ENCODE data around the gene FOSL2. TPM values are rescaled to one million over a fixed set of nuclear protein-coding genes. Genes with fewer than 3 reads are reported as not detected.

The FOSL2 gene
- total and polyA plus RNA-seq, 4 donors, result 4.5 to 14.2 (median 10.7) TPM

DNA sequence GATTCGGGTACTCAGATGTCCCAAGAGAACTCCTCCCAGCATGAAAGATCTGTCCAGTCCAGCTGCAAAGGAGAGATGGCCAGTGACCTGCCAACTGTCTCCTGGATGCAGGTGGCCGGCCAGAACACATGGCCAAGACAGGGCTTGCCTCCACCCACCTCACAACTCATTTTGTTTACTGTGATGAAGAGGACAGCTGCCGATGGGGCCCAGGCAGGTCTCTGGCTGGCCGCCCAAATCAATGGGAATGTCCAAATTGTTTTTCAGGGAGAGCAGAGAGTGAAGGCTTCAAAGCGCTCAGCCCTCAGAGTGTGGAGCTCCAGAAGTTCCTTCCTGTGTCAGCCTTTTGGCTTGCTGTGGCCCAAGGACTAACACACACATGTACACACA lies 41.9 kb downstream of the FOSL2 start:
- peaks cover 2% of the 10 kb centered on the region for H3K4me1 ChIP-seq (ENCODE audit: control insufficient read depth, insufficient read depth, low read length)
- 69% methylated on average over 5 of the region's 5 CpGs for WGBS (ENCODE audit: insufficient coverage)
- H3K27me3 ChIP-seq (ENCODE audit: control insufficient read depth, insufficient read depth, low read length), result no peaks in the 10 kb centered on the region
- no peaks in the 10 kb centered on the region for H3K9me3 ChIP-seq (ENCODE audit: control insufficient read depth, insufficient read depth, low read length)
- DNase-seq (ENCODE audit: low read depth in 4 of 6, low spot score in 6 of 6), result no peak
- H3K27ac ChIP-seq (ENCODE audit: low read depth, low read length), result no peak overlapping the region
- no peaks in the 10 kb centered on the region for H3K36me3 ChIP-seq (ENCODE audit: control insufficient read depth, insufficient read depth, low read length)
- no peak overlapping the region for H3K4me3 ChIP-seq (ENCODE audit: low read depth, low read length)

DNA sequence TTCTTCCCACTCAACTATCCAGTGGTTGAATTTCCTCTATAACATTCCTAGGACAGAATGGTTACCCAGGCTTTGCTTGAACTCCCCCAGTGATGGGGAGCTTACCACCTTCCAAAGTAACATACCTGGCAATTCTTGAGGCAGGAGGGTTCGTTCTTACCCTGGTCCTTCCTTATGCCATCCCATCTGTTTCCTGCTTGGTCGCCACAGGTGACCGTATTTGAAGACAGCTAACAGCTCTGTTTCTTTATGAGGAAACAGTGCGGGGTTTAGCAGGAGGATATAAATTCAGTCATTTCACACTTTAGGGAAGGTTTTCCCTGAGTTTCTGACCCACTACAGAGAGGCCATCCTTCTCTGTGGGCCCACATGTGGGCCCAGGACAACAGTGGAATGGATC lies 42.6 kb downstream of the FOSL2 start:
- Histone ChIP-seq H3K4me3 (ENCODE audit: low read depth, low read length) (no peak overlapping the region), H3K4me1 (ENCODE audit: control insufficient read depth, insufficient read depth, low read length) (peaks cover 2% of the 10 kb centered on the region), H3K27me3 (ENCODE audit: control insufficient read depth, insufficient read depth, low read length) (no peaks in the 10 kb centered on the region), H3K36me3 (ENCODE audit: control insufficient read depth, insufficient read depth, low read length) (no peaks in the 10 kb centered on the region), H3K27ac (ENCODE audit: low read depth, low read length) (no peak overlapping the region), H3K9me3 (ENCODE audit: control insufficient read depth, insufficient read depth, low read length) (no peaks in the 10 kb centered on the region)
- WGBS (ENCODE audit: insufficient coverage), result 100% methylated on average over 1 of the region's 4 CpGs
- DNase-seq (ENCODE audit: low read depth in 4 of 6, low spot score in 6 of 6), result no peak

DNA sequence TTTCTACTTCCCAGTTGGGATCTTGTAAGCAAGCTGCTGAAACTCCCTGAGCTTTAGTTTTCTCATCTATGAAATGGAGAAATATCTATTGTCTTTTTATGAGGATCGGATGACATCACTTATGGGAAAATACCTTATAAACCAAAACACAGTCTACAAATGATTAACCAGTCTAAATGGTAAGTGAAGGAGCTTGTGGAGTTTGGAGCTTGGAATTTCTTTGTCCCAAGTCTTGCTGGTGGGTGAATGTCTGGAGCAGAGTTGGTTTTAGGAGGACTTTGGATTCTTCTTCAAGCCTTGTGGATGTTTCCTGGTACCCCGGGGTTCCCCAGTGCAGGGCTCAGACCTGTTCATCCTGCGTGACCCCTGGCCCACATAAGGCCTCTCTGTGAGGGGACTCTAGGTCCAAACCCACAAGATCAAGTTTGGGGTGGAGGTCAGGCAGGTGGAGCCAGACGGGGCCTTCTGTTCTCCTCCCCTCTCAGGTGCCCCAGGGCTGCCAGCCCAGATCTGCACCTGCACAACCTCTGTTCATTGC lies 43.2 kb downstream of the FOSL2 start:
- H3K36me3 ChIP-seq (ENCODE audit: control insufficient read depth, insufficient read depth, low read length), result no peaks in the 10 kb centered on the region
- DNase-seq (ENCODE audit: low read depth in 4 of 6, low spot score in 6 of 6), result no peak
- H3K4me1 ChIP-seq (ENCODE audit: control insufficient read depth, insufficient read depth, low read length), result peaks cover 2% of the 10 kb centered on the region
- H3K27ac ChIP-seq (ENCODE audit: low read depth, low read length), result no peak overlapping the region
- WGBS (ENCODE audit: insufficient coverage), result 96% methylated on average over 3 of the region's 4 CpGs
- H3K27me3 ChIP-seq (ENCODE audit: control insufficient read depth, insufficient read depth, low read length), result no peaks in the 10 kb centered on the region
- H3K4me3 ChIP-seq (ENCODE audit: low read depth, low read length), result no peak overlapping the region
- no peaks in the 10 kb centered on the region for H3K9me3 ChIP-seq (ENCODE audit: control insufficient read depth, insufficient read depth, low read length)

DNA sequence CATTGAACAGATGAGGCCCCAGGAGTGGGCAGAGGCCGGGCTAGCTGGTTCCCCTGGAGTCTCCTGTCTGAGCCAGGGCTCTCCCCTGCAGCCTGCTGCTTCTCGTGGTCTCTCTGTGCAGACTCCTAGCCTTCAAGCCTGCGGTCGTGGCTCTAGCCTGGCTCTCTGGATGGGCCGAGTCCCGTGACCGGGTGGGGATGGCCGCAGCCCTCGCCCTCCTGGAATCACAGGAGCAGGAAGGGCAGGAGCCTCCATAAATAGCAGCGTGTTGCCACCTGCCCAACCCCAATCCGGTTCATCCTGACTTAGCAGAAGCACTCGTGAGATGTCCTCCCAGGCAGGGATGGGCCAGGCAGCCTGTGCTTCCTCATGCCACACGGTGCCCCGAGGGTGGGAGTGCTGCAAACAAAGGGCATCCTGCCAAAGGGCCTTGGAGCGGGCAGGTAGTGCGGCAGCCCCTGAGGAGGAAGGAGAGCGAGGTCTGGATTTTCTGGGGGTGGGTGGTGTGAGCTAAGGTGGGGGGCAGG lies 43.9 kb downstream of the FOSL2 start:
- no peak for DNase-seq (ENCODE audit: low read depth in 4 of 6, low spot score in 6 of 6)

DNA sequence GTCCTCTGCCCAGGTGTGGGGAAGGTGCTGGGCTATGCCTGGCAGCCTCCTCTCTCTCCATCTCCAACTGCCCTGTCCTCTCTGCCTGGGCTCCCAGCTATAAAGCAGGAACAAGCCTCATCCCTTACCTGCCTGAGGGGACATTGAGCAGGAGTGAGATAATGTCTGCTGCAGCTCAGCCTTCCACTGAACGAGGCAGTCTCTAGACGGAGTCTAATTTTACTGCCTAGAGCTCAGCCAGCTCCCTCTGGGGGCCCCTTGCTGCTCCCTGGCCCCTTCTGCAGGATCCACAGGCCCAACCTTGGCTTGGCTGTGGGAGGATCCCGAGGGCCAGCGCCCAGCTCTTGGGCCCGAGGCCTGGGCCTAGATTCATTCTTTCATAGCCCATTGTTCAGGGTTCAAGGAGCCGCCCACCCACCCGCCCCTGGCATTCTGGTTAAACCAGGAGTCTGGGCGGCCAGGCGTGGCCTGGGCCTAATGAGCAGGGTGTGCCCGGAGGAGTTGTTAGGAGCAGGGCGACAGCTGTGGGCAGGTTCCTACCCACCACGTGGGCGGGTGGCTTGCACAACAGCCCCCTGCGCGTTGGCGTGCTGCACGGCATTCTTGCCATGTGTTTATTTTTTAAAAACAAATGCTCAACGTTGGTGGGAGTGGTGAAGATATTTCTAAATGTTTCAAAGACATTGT lies 44.6 kb downstream of the FOSL2 start:
- peaks cover 2% of the 10 kb centered on the region for H3K4me1 ChIP-seq (ENCODE audit: control insufficient read depth, insufficient read depth, low read length)
- H3K27me3 ChIP-seq (ENCODE audit: control insufficient read depth, insufficient read depth, low read length), result no peaks in the 10 kb centered on the region
- no peak overlapping the region for H3K27ac ChIP-seq (ENCODE audit: low read depth, low read length)
- DNase-seq (ENCODE audit: low read depth in 4 of 6, low spot score in 6 of 6), result no peak
- no peaks in the 10 kb centered on the region for H3K9me3 ChIP-seq (ENCODE audit: control insufficient read depth, insufficient read depth, low read length)
- H3K4me3 ChIP-seq (ENCODE audit: low read depth, low read length), result no peak overlapping the region
- WGBS (ENCODE audit: insufficient coverage), result 74% methylated on average over 16 of the region's 18 CpGs
- H3K36me3 ChIP-seq (ENCODE audit: control insufficient read depth, insufficient read depth, low read length), result no peaks in the 10 kb centered on the region

More for the DNA sequence above, 43.9 kb downstream of the FOSL2 start:
- H3K4me1 ChIP-seq (ENCODE audit: control insufficient read depth, insufficient read depth, low read length), result peaks cover 2% of the 10 kb centered on the region
- 88% methylated on average over 17 of the region's 17 CpGs for WGBS (ENCODE audit: insufficient coverage)
- H3K9me3 ChIP-seq (ENCODE audit: control insufficient read depth, insufficient read depth, low read length), result no peaks in the 10 kb centered on the region
- H3K27ac ChIP-seq (ENCODE audit: low read depth, low read length), result no peak overlapping the region
- H3K36me3 ChIP-seq (ENCODE audit: control insufficient read depth, insufficient read depth, low read length), result no peaks in the 10 kb centered on the region
- no peak overlapping the region for H3K4me3 ChIP-seq (ENCODE audit: low read depth, low read length)
- H3K27me3 ChIP-seq (ENCODE audit: control insufficient read depth, insufficient read depth, low read length), result no peaks in the 10 kb centered on the region

DNA sequence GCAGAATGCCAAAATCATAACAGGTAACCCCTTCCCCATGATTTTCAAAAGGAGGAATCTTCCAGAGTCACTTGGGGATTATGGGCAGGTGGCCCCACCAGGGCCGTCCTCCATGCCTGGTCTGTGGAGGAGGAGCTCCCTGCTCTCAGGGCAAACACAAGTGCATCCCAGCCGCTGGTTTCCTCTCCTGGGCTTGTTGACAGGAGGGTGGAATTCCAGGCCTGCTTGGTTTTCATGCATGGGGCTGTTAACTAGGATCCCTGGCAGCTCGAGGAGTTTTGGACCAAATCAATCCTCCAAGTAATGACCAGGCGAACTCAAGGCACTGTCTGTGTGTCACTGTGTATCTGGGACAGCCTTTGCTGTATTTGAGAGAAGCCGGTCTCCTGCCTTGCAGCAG lies 45.3 kb downstream of the FOSL2 start:
- WGBS (ENCODE audit: insufficient coverage), result 86% methylated on average over 3 of the region's 5 CpGs
- Histone ChIP-seq H3K36me3 (ENCODE audit: control insufficient read depth, insufficient read depth, low read length) (no peaks in the 10 kb centered on the region), H3K4me3 (ENCODE audit: low read depth, low read length) (no peak overlapping the region), H3K9me3 (ENCODE audit: control insufficient read depth, insufficient read depth, low read length) (no peaks in the 10 kb centered on the region), H3K4me1 (ENCODE audit: control insufficient read depth, insufficient read depth, low read length) (peaks cover 2% of the 10 kb centered on the region), H3K27me3 (ENCODE audit: control insufficient read depth, insufficient read depth, low read length) (no peaks in the 10 kb centered on the region), H3K27ac (ENCODE audit: low read depth, low read length) (no peak overlapping the region)
- no peak for DNase-seq (ENCODE audit: low read depth in 4 of 6, low spot score in 6 of 6)

DNA sequence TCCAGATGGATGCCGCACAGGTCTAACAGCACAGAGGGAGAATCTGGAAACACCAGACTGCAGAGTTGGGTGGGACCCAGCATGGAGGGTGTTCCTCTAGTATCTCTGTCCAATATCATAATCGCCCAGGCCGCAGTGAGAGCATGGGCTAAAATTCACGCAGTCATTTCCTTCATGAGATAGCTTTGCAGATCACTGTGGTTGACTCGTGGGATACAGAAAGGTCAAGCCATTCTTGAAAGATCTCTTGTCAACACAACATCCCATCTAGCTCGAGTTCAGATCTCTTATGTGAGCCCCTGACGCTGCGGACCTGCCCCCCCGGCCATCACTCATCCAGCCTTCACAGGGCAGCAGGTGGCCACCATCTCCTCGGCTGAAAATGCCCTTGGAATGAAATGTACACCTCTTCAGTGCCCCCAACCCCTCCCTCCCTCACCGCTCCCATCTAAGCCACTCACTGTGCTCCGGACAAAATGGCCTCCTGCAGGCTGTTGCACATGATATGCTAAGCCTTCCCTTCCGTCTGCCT lies 45.9 kb downstream of the FOSL2 start:
- H3K9me3 ChIP-seq (ENCODE audit: control insufficient read depth, insufficient read depth, low read length), result no peaks in the 10 kb centered on the region
- H3K4me3 ChIP-seq (ENCODE audit: low read depth, low read length), result no peak overlapping the region
- 75% methylated on average over 11 of the region's 13 CpGs for WGBS (ENCODE audit: insufficient coverage)
- no peak overlapping the region for H3K27ac ChIP-seq (ENCODE audit: low read depth, low read length)
- no peak for DNase-seq (ENCODE audit: low read depth in 4 of 6, low spot score in 6 of 6)
- peaks cover 2% of the 10 kb centered on the region for H3K4me1 ChIP-seq (ENCODE audit: control insufficient read depth, insufficient read depth, low read length)
- no peaks in the 10 kb centered on the region for H3K36me3 ChIP-seq (ENCODE audit: control insufficient read depth, insufficient read depth, low read length)
- no peaks in the 10 kb centered on the region for H3K27me3 ChIP-seq (ENCODE audit: control insufficient read depth, insufficient read depth, low read length)

DNA sequence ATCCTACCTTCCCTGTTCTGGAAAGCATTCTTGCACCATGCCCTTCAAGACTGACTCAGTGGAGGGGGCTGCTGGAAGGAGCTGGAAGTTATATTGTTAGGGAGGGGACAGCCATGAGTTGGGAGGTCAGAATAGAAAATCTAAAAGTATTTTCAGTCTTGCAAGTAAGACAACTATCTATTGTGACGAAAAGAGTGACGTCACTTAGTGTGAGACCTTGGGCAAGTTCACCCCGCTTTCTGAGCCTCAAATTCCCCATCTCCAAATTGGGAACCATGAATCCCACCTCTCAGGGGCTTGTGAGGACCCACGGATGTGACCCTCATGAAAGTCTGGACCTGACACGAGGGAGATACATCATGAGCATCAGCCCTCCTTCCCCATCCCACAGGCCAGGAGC lies 46.5 kb downstream of the FOSL2 start:
- Histone ChIP-seq H3K4me1 (ENCODE audit: control insufficient read depth, insufficient read depth, low read length) (peaks cover 2% of the 10 kb centered on the region), H3K36me3 (ENCODE audit: control insufficient read depth, insufficient read depth, low read length) (no peaks in the 10 kb centered on the region), H3K27ac (ENCODE audit: low read depth, low read length) (no peak overlapping the region), H3K27me3 (ENCODE audit: control insufficient read depth, insufficient read depth, low read length) (no peaks in the 10 kb centered on the region), H3K9me3 (ENCODE audit: control insufficient read depth, insufficient read depth, low read length) (no peaks in the 10 kb centered on the region), H3K4me3 (ENCODE audit: low read depth, low read length) (no peak overlapping the region)
- 81% methylated on average over 5 of the region's 5 CpGs for WGBS (ENCODE audit: insufficient coverage)
- no peak for DNase-seq (ENCODE audit: low read depth in 4 of 6, low spot score in 6 of 6)

DNA sequence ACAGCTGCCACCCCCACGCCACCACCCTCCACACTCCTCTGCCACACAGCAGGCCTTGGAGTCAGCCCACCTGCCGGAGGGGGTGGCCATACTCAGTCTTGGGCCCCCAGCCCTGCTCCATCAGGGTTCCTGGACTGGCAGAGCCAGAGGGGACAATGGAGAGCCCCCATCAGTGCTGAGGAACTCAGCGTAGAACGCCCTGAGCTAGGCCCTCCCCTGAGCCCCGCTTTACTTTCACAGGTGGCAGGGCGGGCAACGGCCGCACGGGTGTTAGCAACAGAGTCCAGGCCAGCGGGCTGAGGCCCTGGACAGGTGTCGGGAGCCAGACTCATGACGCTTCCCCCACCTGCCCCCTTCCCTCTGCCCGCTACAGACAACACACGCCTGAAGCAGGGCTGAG lies 47.1 kb downstream of the FOSL2 start:
- H3K9me3 ChIP-seq (ENCODE audit: control insufficient read depth, insufficient read depth, low read length), result no peaks in the 10 kb centered on the region
- WGBS (ENCODE audit: insufficient coverage), result 93% methylated on average over 11 of the region's 14 CpGs
- H3K27me3 ChIP-seq (ENCODE audit: control insufficient read depth, insufficient read depth, low read length), result no peaks in the 10 kb centered on the region
- H3K36me3 ChIP-seq (ENCODE audit: control insufficient read depth, insufficient read depth, low read length), result no peaks in the 10 kb centered on the region
- H3K27ac ChIP-seq (ENCODE audit: low read depth, low read length), result no peak overlapping the region
- no peak for DNase-seq (ENCODE audit: low read depth in 4 of 6, low spot score in 6 of 6)
- peaks cover 2% of the 10 kb centered on the region for H3K4me1 ChIP-seq (ENCODE audit: control insufficient read depth, insufficient read depth, low read length)
- no peak overlapping the region for H3K4me3 ChIP-seq (ENCODE audit: low read depth, low read length)

DNA sequence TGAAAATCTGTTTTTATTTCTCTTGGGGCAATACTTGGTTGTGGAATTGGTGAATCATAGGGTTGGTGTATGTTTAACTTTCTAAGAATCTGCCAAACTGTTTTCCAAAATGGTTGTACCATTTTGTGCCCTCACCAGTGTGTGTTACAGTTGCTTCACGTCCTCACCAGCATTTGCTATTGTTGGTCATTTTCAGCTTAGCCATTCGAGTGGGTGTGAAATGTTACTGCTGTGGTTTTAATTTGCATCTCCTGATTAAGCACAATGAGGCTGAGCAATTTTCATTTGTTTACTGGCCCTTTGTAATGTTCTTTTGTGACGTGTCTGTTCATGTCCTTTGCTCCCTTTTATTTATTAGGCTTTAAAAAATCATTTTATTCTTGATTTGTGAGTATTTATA lies 49.7 kb downstream of the FOSL2 start:
- WGBS (ENCODE audit: insufficient coverage), result 60% methylated on average over 1 of the region's 3 CpGs
- Histone ChIP-seq H3K4me1 (ENCODE audit: control insufficient read depth, insufficient read depth, low read length) (peaks cover 2% of the 10 kb centered on the region), H3K36me3 (ENCODE audit: control insufficient read depth, insufficient read depth, low read length) (no peaks in the 10 kb centered on the region), H3K9me3 (ENCODE audit: control insufficient read depth, insufficient read depth, low read length) (no peaks in the 10 kb centered on the region), H3K27me3 (ENCODE audit: control insufficient read depth, insufficient read depth, low read length) (no peaks in the 10 kb centered on the region), H3K4me3 (ENCODE audit: low read depth, low read length) (no peak overlapping the region), H3K27ac (ENCODE audit: low read depth, low read length) (no peak overlapping the region)
- no peak for DNase-seq (ENCODE audit: low read depth in 4 of 6, low spot score in 6 of 6)
